Stimulated activated naive CD8-positive, alpha-beta T cell treated with anti-CD3 and anti-CD28 coated beads, Interleukin-15, amount 100 ng/mL, for 72 hours (primary cell): ENCODE data around the gene RREB1.
A peak's percentile ranks its signal among the peaks of the same experiment; 100 is the strongest.

Source experiments
- ATAC-seq: fragments of 150-1000 bp; cut with Tn5 transposase; 2 replicates; pipeline ENCODE4 v1.10.0; 2021; ENCODE audit warnings: mild to moderate bottlenecking, moderate library complexity
- DNase-seq, 2 donors: peaks; one replicate each; pipeline ENCODE4 v3.0.0; 2021 to 2022
- H3K27ac Mint-ChIP-seq, 2 donors: one replicate each; pipeline ENCODE4 v1.8.0; 2022; ENCODE audit warnings: mild to moderate bottlenecking in 2 of 2, mixed read lengths in 2 of 2, moderate library complexity in 2 of 2
- H3K27me3 Mint-ChIP-seq: one replicate; pipeline ENCODE4 v1.8.0; 2022; ENCODE audit warnings: mixed read lengths
- H3K4me1 Mint-ChIP-seq: one replicate; pipeline ENCODE4 v1.8.0; 2022; ENCODE audit warnings: mild to moderate bottlenecking, mixed read lengths
- H3K4me3 Mint-ChIP-seq, 2 donors: one replicate each; pipeline ENCODE4 v1.8.0; 2022; ENCODE audit warnings: mild to moderate bottlenecking in 2 of 2, mixed read lengths in 2 of 2, moderate library complexity in 1 of 2
- H3K9me3 Mint-ChIP-seq, 2 donors: one replicate each; pipeline ENCODE4 v1.8.0; 2022; ENCODE audit warnings: mixed read lengths in 2 of 2

The RREB1 gene

DNA sequence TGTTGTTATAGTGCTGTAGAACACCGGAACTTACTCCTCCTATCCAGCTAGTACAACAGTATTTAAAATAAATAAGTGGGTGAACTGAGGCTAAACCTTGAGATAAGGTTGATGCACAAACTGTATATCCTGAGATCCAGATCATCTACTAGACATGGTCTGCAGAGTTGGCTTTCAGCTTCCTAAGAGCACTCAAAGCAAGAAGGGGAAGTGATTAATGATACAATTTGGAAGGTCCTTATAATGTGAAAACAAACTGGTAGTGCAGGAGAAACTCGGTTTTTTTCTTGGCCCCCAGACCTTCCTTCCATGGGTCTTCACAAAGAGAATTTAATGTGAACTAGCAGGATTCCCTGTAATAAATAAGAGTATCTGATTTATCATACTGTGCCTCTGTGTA lies 27.4 kb upstream of the RREB1 start:
- Mint-ChIP-seq H3K4me1 (peaks cover 18% of the 10 kb centered on the region), H3K27ac (no peak overlapping the region), H3K27me3 (peaks cover 9% of the 10 kb centered on the region), H3K9me3 (no peaks in the 10 kb centered on the region), H3K4me3 (no peak overlapping the region)
- ATAC-seq (no peak), DNase-seq (no peak)

DNA sequence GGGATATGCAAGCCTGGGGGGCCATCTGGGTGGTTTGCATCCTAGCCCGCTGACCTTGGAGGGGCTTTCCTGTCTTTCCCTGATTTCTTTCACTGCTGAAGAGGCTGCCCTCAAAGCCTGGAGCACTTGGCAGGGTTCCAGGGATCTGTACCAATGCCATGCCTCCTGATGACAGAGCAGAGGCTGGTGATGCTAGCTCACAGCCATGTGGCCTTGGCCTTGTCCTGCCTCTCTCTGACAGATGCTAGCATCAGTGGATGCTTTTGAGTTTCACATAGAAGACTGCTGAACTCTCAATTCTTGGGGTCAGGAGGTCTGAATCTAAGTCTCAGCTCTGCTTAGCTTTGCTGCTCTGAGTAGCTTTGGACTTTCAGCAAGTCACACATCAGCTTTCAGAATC lies 21.9 kb upstream of the RREB1 start:
- H3K4me3 Mint-ChIP-seq = no peak overlapping the region
- no peaks in the 10 kb centered on the region for H3K9me3 Mint-ChIP-seq
- H3K27me3 Mint-ChIP-seq = peaks cover 12% of the 10 kb centered on the region
- H3K27ac Mint-ChIP-seq = no peak overlapping the region
- peak; percentile 22 for ATAC-seq
- H3K4me1 Mint-ChIP-seq = peaks cover 50% of the 10 kb centered on the region
- no peak for DNase-seq

DNA sequence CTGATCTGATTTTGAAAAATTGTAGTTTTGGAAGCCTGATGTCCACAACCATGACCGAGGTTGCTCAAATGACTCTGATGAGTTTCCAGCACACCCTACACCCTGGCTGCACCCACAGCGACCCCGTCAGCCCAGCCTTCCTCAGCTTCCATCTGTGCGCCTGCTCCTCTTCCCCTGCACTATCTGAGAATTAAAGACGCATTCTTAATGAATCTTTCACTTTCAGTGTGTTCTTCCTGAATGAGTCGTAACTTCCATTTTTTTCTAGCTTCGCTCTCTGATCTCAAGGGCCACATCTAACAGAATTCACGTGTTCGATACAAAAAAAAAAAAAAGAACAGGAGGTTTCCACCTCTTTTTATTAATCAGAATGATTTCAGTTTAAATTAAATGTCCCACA lies 21.3 kb upstream of the RREB1 start:
- DNase-seq (peak in 1 of 2 donors; percentile 33), ATAC-seq (peak; percentile 77)
- peak overlapping the region; percentile 72 for H3K27ac Mint-ChIP-seq
- H3K4me3 Mint-ChIP-seq = peak overlapping the region; percentile 56 to 62
- peaks cover 12% of the 10 kb centered on the region for H3K27me3 Mint-ChIP-seq
- H3K4me1 Mint-ChIP-seq = peaks cover 50% of the 10 kb centered on the region
- no peaks in the 10 kb centered on the region for H3K9me3 Mint-ChIP-seq

DNA sequence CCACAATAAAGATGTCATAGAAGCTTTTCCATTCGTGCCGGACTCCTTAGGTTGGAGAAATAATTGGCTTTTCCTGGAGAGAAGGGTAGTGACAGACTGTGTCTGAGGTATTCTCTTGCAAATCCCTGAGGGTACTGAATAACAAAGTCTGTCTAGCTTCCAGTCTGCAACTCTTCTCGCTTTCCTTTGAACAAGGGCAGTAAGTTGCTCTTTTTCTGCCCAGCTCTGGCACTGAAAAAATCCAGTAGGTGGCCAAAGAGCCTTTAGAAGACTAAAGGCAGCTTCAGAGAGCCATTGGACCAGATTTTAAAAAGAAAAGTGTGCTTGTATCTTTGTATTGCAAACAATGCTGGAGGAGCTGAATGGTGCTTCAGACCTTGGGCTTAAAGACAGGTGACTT lies 20.7 kb upstream of the RREB1 start:
- no peak for ATAC-seq
- peak overlapping the region; percentile 72 for H3K27ac Mint-ChIP-seq

DNA sequence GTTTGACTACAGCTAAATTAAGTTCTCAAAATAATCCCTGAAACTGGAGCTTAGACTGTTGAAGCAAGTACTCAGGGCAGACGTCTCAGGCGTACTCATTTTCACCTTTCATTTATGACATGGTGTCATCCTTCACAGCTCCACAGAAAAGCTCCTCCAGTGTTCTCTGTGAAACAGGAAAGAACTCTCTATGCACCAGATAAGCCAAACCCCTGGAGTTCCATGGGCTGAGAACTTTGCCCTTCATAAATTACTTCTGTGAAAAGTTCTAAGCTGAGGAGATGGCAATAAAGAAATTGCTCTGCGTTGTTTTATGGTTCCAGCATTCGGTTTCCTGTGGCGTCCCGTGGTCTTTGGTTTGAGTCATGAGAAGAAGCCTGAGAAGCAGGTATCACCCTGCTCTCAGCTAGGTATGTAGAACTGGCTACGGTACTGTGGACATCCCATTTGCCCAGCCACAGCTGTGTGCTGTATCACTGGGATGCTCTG lies 20.2 kb upstream of the RREB1 start:
- Mint-ChIP-seq H3K4me1 (peaks cover 50% of the 10 kb centered on the region), H3K9me3 (no peaks in the 10 kb centered on the region), H3K27ac (peak overlapping the region in 1 of 2 donors; percentile 71), H3K27me3 (peaks cover 12% of the 10 kb centered on the region), H3K4me3 (peak overlapping the region; percentile 56 to 62)
- DNase-seq (peak; percentile 41), ATAC-seq (peak; percentile 88)

More for the DNA sequence above, 20.7 kb upstream of the RREB1 start:
- DNase-seq = no peak
- Mint-ChIP-seq H3K9me3 (no peaks in the 10 kb centered on the region), H3K4me3 (peak overlapping the region; percentile 56 to 62), H3K27me3 (peaks cover 12% of the 10 kb centered on the region), H3K4me1 (peaks cover 50% of the 10 kb centered on the region)

DNA sequence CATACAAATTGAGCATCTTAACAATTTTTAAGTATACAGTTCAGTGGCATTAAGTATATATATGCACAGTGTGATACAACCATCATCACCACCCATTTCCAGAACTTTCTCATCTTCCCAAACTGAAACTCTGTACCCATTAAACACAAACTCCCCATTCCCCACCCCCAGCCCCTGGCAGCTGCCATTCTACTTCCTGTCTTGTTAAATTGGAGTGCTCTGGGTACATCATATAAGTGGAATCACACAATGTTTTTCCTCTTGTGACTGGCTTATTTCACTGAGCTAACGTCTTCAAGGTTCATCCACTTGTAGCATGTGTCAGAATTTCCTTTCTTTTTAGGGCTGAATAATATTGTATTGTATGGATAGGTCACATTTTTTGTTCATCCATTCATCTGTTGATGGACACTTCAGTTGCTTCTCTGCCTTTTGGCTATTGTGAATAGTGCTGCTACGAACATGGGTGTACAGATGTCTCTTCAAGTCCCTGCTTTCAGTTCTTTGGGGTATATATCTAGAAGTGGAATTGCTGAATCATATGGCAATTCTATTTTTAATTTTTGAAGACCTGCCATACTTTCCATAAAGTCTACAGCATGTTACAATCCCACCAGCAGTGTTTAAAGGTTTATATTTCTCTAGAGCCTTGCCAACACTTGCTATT lies 19.6 kb upstream of the RREB1 start:
- no peak for ATAC-seq
- DNase-seq = no peak
- peak overlapping the region; percentile 56 to 62 for H3K4me3 Mint-ChIP-seq
- peak overlapping the region in 1 of 2 donors; percentile 74 for H3K27ac Mint-ChIP-seq
- peaks cover 12% of the 10 kb centered on the region for H3K27me3 Mint-ChIP-seq
- peaks cover 50% of the 10 kb centered on the region for H3K4me1 Mint-ChIP-seq
- no peaks in the 10 kb centered on the region for H3K9me3 Mint-ChIP-seq

DNA sequence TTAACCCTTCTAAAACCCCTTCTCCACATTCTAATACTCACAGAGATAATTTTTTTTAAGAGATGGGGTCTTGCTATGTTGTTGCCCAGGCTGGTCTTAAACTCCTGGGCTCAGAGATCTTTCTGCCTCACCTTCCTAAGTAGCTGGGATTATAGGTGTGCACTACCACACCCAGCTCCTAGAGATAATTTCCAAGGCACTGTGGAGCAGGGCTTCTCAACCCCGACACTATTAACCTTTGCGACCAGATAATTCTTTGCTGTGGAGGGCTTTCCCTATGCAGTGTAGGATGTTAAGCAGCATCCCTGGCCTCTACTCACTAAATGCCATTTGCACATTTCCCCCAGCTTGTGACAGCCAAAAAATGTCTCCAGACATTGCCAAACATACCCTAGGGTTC lies 8.8 kb upstream of the RREB1 start:
- Mint-ChIP-seq H3K4me3 (no peak overlapping the region), H3K4me1 (peaks cover 10% of the 10 kb centered on the region), H3K27ac (no peak overlapping the region), H3K27me3 (no peaks in the 10 kb centered on the region), H3K9me3 (no peaks in the 10 kb centered on the region)
- DNase-seq (no peak), ATAC-seq (no peak)

DNA sequence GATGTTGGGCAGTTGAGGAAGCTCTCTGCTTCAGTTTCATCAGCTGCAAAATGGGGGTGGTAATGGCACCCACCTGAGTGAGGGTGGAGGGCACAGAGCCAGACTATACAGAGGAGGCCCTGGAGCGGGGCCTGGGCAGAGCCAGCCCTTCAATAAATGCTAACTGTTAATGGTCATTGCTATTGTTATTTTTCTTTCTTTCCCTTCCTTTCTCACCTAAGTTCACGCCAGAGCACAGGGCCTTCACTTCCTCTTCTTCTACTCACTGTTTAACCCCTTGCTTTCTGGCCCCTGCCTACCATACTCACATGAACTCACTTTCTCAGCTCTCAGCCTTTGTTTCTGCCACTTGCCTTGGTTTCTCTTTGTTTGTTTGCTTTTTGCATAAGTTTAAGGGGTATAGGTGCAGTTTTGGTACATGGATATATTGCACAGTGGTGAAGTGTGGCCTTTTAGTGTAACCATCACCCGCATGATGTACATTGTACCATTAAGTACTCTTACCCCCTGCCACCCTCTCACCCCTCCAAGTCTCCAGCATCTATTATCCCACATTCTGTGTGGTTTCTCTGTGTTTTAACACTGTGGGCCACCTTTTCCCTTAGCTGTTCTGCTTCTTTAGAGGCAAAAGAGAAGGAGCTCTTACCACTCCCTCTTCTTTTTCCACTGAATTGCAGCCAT lies 7.5 kb upstream of the RREB1 start:
- Mint-ChIP-seq H3K27me3 (no peaks in the 10 kb centered on the region), H3K4me3 (no peak overlapping the region), H3K4me1 (peaks cover 10% of the 10 kb centered on the region), H3K27ac (no peak overlapping the region), H3K9me3 (no peaks in the 10 kb centered on the region)
- DNase-seq (no peak), ATAC-seq (no peak)

DNA sequence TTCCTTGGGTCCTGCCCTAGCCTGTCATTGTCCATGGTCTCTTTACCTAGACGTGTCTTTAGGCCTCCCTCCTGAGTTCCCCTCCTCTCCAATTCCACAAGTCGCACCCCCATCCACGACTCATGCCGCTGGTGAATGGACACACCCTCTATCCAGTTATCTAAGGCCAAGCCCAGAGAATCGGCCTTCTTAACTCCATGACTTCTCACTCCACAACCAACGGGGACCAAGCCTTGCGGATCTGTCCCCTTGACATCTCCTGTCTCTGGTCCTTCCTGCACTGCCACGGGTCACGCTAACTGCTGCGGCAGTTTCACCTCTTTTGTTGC lies 7.0 kb upstream of the RREB1 start:
- H3K27ac Mint-ChIP-seq = no peak overlapping the region

DNA sequence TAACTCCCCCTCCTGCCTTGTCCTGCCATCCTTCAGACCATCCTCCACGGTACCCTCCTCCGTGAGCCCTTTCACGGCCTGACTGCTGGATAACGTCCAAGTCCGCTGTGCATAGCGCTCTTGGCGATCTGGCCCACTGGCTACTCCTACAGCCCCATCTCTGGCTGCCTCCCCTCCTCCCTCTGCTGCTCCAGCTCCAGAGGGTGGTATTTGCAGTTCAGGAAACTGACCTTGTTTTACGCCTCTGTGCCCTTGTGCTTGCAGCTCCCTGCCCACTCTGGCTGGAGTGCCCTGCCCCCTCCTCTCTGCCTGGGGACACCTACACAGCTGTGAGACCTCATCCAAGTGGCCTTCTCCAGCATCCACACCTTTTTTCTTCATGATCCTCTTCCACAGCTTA lies 6.5 kb upstream of the RREB1 start:
- DNase-seq = no peak
- H3K27ac Mint-ChIP-seq = no peak overlapping the region
- H3K27me3 Mint-ChIP-seq = no peaks in the 10 kb centered on the region
- H3K9me3 Mint-ChIP-seq = no peaks in the 10 kb centered on the region
- ATAC-seq = no peak
- H3K4me3 Mint-ChIP-seq = no peak overlapping the region
- H3K4me1 Mint-ChIP-seq = peaks cover 15% of the 10 kb centered on the region

More for the DNA sequence above, 7.0 kb upstream of the RREB1 start:
- H3K4me1 Mint-ChIP-seq = peaks cover 10% of the 10 kb centered on the region
- no peaks in the 10 kb centered on the region for H3K27me3 Mint-ChIP-seq
- H3K9me3 Mint-ChIP-seq = no peaks in the 10 kb centered on the region
- no peak for ATAC-seq
- DNase-seq = no peak
- H3K4me3 Mint-ChIP-seq = no peak overlapping the region

DNA sequence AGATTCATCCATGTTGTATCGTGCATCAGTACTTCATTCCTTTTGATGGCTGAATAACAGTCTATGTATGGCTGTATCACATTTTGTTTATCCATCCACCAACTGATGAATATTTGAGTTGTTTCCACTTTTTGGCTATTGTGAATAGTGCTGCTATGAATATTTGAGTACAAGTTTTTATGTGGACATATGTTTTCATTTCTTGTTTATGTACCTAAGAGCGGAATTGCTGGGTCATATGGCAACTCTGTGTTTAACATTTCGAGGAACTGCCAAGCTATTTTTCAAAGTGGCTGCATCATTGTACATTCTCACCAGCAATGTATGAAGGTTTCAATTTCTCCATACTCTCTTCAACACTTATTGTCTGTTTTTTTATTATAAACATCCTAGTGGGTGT lies 3.0 kb upstream of the RREB1 start:
- H3K27ac Mint-ChIP-seq = no peak overlapping the region
- no peak for DNase-seq
- no peak overlapping the region for H3K4me3 Mint-ChIP-seq
- peaks cover 25% of the 10 kb centered on the region for H3K4me1 Mint-ChIP-seq
- H3K27me3 Mint-ChIP-seq = no peaks in the 10 kb centered on the region
- H3K9me3 Mint-ChIP-seq = no peaks in the 10 kb centered on the region
- no peak for ATAC-seq

DNA sequence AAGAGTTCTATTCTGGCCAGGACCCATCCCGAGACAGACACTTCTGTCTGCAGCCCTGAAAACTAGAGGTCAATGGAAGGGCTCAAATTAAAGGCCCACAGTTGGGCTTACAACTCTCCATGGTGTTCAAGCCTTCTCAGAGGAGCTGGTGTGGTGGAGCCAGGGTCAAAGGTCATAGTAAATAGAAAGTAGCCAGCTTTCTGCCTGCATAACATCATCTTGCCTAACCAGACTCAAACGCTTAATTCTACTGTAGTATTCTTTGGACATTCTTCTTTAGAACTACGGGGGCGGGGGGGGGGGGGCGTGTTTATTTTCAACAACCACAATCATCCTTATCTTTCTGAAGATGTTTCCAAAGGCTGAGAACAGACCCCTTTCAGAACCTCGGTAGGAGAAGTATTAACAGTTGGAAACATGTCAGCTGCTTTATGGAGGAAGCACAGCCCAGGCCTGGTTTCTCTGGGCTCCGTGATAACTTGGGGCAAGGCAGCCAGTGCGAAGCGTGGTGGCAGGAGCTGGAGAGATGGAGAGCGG lies 1.5 kb upstream of the RREB1 start:
- peak overlapping the region; percentile 89 to 95 for H3K27ac Mint-ChIP-seq
- no peaks in the 10 kb centered on the region for H3K27me3 Mint-ChIP-seq
- ATAC-seq = no peak

DNA sequence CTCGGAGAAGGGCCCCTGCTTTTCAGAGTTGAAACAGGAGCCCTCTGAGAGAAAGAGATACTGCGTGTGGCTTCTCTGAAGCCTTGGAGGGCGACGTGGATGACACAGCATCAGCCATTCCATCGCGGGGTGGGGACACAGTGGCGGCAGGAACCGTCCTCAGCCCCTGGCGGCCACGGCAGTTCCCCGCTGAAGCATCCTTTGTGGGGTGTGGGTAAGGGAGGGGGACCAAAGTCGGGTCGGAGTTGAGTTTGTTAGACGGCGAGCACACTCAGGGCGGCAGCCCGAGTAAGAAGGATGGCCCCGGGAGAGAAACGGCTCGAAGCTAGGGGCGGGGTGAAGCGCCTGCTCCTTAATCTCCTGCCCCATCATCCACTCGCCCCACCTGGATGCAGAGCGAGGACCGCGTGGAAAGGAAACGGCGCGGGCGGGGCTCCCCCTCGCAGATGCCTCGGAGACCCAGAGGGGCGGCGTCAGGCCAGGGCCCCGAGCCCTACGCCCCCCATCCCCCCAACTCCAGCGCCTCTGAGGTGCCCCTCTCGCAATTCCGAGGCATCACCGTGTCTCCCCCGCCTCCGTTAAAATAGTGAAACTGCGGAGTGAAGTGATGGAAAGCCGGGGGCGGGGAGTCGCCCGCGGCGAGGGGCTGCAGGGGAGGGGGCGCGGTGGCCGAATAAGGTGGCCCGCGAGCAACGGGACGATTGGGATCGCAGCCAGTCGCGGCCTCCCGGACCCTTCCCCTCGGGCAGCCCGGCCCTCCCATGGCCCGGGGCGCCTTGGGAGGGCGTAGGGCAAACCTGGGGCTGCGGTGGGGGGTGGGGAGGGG lies 796 bp upstream of the RREB1 start:
- peak overlapping the region; percentile 74 to 75 for H3K4me3 Mint-ChIP-seq
- peaks cover 29% of the 10 kb centered on the region for H3K4me1 Mint-ChIP-seq
- peak overlapping the region; percentile 89 to 95 for H3K27ac Mint-ChIP-seq
- H3K9me3 Mint-ChIP-seq = no peaks in the 10 kb centered on the region
- DNase-seq (peak; percentile 66 to 67), ATAC-seq (peak; percentile 61)
- H3K27me3 Mint-ChIP-seq = no peaks in the 10 kb centered on the region

More for the DNA sequence above, 1.5 kb upstream of the RREB1 start:
- Mint-ChIP-seq H3K9me3 (no peaks in the 10 kb centered on the region), H3K4me1 (peaks cover 29% of the 10 kb centered on the region), H3K4me3 (peak overlapping the region; percentile 74 to 75)
- DNase-seq = no peak

DNA sequence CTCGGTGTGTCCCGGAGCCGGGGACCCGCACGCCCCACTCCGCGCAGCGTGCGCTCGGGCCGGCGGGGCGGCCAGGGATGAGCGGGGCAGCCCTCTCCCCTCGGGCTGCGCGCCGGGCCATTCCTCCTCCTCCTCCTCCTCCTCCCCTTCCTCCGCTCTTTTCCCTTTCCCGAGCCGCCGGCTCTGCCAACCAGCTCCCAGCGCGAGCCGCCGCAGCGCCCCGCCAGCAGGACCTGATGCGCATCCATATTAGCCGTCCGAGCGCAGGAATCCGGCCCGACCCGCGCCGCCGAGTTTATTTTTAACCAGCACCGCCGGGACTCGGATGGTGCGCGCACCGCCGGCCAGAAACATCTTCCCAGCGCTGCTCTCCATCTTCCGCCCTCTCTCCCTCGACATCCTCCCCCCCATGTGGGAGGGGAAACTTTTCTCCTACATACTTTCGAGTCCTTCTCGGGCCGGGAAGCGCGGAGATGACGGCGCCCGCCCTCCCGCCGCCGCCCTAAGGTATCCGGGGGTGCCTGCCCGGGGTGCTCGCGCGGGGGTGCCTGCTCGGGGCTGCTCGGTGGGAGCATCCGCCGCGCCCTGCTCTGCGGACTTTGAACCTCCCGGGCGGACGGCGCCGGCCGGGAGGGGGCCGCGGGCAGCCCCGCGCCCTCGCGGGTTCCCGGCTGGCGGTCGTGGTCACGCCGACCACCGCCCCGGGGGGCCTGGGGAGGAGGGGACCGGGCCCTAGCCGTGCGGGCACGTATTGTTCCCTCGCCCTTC lies 619 bp downstream of the RREB1 start:
- peak; percentile 47 for ATAC-seq
- Mint-ChIP-seq H3K9me3 (no peaks in the 10 kb centered on the region), H3K4me3 (peak overlapping the region; percentile 93 to 96), H3K27me3 (no peaks in the 10 kb centered on the region), H3K27ac (peak overlapping the region; percentile 93 to 98), H3K4me1 (peaks cover 42% of the 10 kb centered on the region)
- DNase-seq = peak; percentile 49 to 50
